ENCODE measurements around the gene IGSF22.

The IGSF22 gene

GRCh38 chr11:18726040-18726439 is at the start of gene IGSF22:
Gene IGSF22, minus strand, starts transcription at chr11:18726188. Its CDS starts 1,952 bp downstream, at chr11:18724236.
- no peak for DNase-seq

- no peak for DNase-seq
These were observed 48.8 kb upstream of the IGSF22 start for GRCh38 chr11:18774801-18775200.

- DNase-seq: no peak
These were observed 47.7 kb upstream of the IGSF22 start for GRCh38 chr11:18773681-18774080.

- DNase-seq: no peak
These were observed 47.1 kb upstream of the IGSF22 start for GRCh38 chr11:18773104-18773503.

- DNase-seq: no peak
These were observed 46.2 kb upstream of the IGSF22 start for GRCh38 chr11:18772211-18772610.

- DNase-seq: no peak
These were observed 45.5 kb upstream of the IGSF22 start for GRCh38 chr11:18771266-18772035.

- no peak for DNase-seq
These were observed 44.6 kb upstream of the IGSF22 start for GRCh38 chr11:18770479-18771125.

- no peak for DNase-seq
These were observed 43.9 kb upstream of the IGSF22 start for GRCh38 chr11:18769802-18770456.

GRCh38 chr11:18768978-18769377 is 43.0 kb upstream of the IGSF22 start:
- no peak for DNase-seq

GRCh38 chr11:18768472-18768901 is 42.5 kb upstream of the IGSF22 start:
- DNase-seq: peak in 1 of 2 experiments; percentile 14

GRCh38 chr11:18766015-18766414 is 40.0 kb upstream of the IGSF22 start:
- no peak for DNase-seq

GRCh38 chr11:18765554-18765953 is 39.6 kb upstream of the IGSF22 start:
- DNase-seq: no peak

GRCh38 chr11:18761741-18762140 is 35.8 kb upstream of the IGSF22 start:
- no peak for DNase-seq

- DNase-seq: no peak
These were observed 35.2 kb upstream of the IGSF22 start for GRCh38 chr11:18761144-18761543.

- DNase-seq: no peak
These were observed 31.8 kb upstream of the IGSF22 start for GRCh38 chr11:18757811-18758210.

- DNase-seq: no peak
These were observed 30.9 kb upstream of the IGSF22 start for GRCh38 chr11:18756889-18757288.

GRCh38 chr11:18754308-18754707 is 28.3 kb upstream of the IGSF22 start:
- no peak for DNase-seq

GRCh38 chr11:18752502-18752901 is 26.5 kb upstream of the IGSF22 start:
- no peak for DNase-seq

GRCh38 chr11:18750944-18751343 is 25.0 kb upstream of the IGSF22 start:
- no peak for DNase-seq

GRCh38 chr11:18749681-18750319 is 23.8 kb upstream of the IGSF22 start:
- no peak for DNase-seq

- DNase-seq: no peak
These were observed 22.9 kb upstream of the IGSF22 start for GRCh38 chr11:18748766-18749365.

- DNase-seq: no peak
These were observed 19.3 kb upstream of the IGSF22 start for GRCh38 chr11:18745251-18745650.
